GM23248 (cell line): ENCODE data around the gene ZNF8. TPM values are rescaled to one million over a fixed set of nuclear protein-coding genes. Genes with fewer than 3 reads are reported as not detected.

Experiments used
- DNase-seq: peaks from one replicate; pipeline ENCODE4 v3.0.0-alpha.2; 2015
- H2AFZ ChIP-seq: fragments of 200-600 bp; sonication (generic); 2 replicates; pipeline ENCODE4 v1.6.1; 2016; ENCODE audit warnings: antibody characterized with exemption
- H3F3A ChIP-seq: fragments of 200-600 bp; sonication (generic); 2 replicates; pipeline ENCODE4 v1.6.1; 2016; ENCODE audit warnings: mild to moderate bottlenecking, antibody characterized with exemption, mixed run types; ENCODE audit not compliant: insufficient read depth
- H3K27ac ChIP-seq: fragments of 200-600 bp; sonication (generic); 2 replicates; pipeline ENCODE4 v1.5.1; 2016; ENCODE audit warnings: mild to moderate bottlenecking
- H3K27me3 ChIP-seq: fragments of 200-600 bp; sonication (generic); replicated peaks from 2 replicates; pipeline ENCODE4 v1.6.1; 2016; ENCODE audit warnings: mild to moderate bottlenecking; ENCODE audit not compliant: insufficient read depth
- H3K36me3 ChIP-seq: fragments of 200-600 bp; sonication (generic); 2 replicates; pipeline ENCODE4 v1.6.1; 2016; ENCODE audit warnings: low read depth, mild to moderate bottlenecking
- H3K4me1 ChIP-seq: fragments of 200-600 bp; sonication (generic); 2 replicates; pipeline ENCODE4 v1.6.1; 2016; ENCODE audit warnings: mild to moderate bottlenecking; ENCODE audit not compliant: insufficient read depth
- H3K4me2 ChIP-seq: fragments of 200-600 bp; sonication (generic); one replicate; pipeline ENCODE4 v1.6.1; 2016; ENCODE audit warnings: mild to moderate bottlenecking; ENCODE audit not compliant: unreplicated experiment
- H3K4me3 ChIP-seq: fragments of 200-600 bp; sonication (generic); 2 replicates; pipeline ENCODE4 v1.5.1; 2016; ENCODE audit warnings: mild to moderate bottlenecking
- H3K79me2 ChIP-seq: fragments of 200-600 bp; sonication (generic); 2 replicates; pipeline ENCODE4 v1.6.1; 2016; ENCODE audit warnings: mild to moderate bottlenecking; ENCODE audit not compliant: insufficient read depth
- H3K9ac ChIP-seq: fragments of 200-600 bp; sonication (generic); 2 replicates; pipeline ENCODE4 v1.6.1; 2016; ENCODE audit warnings: mild to moderate bottlenecking
- H3K9me2 ChIP-seq: fragments of 200-600 bp; sonication (generic); 2 replicates; pipeline ENCODE4 v1.6.1; 2016; ENCODE audit warnings: mixed run types, mild to moderate bottlenecking, moderate library complexity; ENCODE audit not compliant: insufficient read depth
- H3K9me3 ChIP-seq: fragments of 200-600 bp; sonication (generic); one replicate; pipeline ENCODE4 v1.6.1; 2017; ENCODE audit warnings: low read depth
- H4K20me1 ChIP-seq: fragments of 200-600 bp; sonication (generic); 2 replicates; pipeline ENCODE4 v1.6.0; 2016; ENCODE audit not compliant: insufficient read depth
- EZH2 ChIP-seq: fragments of 200-600 bp; sonication (generic); IDR thresholded peaks from 2 replicates; pipeline ENCODE4 v1.6.1; 2018; ENCODE audit warnings: antibody characterized with exemption, mild to moderate bottlenecking; ENCODE audit not compliant: insufficient read depth, poor library complexity, severe bottlenecking
- EZH2phosphoT487 ChIP-seq: fragments of 200-600 bp; sonication (generic); IDR thresholded peaks from 2 replicates; pipeline ENCODE4 v1.6.1; 2018; ENCODE audit warnings: antibody characterized with exemption, moderate library complexity, mild to moderate bottlenecking, low read depth; ENCODE audit not compliant: insufficient read depth
- WGBS, 2 experiments: methylation state at CpG; one replicate each; pipeline ENCODE4 v1.1.6; 2015 to 2017; ENCODE audit warnings: low lambda C conversion rate in 2 of 2, low coverage in 1 of 2; ENCODE audit errors: missing lambda C conversion rate in 2 of 2; 5-methylcytosine and 5-hydroxymethylcytosine counted together
- in situ Hi-C: fragments of 300-500 bp; cut with MboI; formaldehyde crosslinking; loops from 2 replicates; pipeline ENCODE4 v1.15.0; 2020
- polyA plus RNA-seq: library from polyadenylated mRNA; unstranded; fragments of >200 nt; fragmentation: Nextera tagmentation; extraction: Ambion mirVana; gene quantifications from 2 replicates; pipeline ENCODE4 v1.2.1, GENCODE V29; 2016
- total RNA-seq: library from RNA; depleted of rRNA; stranded (reverse); fragments of >200 nt; shearing (Covaris generic); gene quantifications from 2 replicates; pipeline ENCODE4 v1.2.3, GENCODE V29; 2014

ZNF8 gene
- total and polyA plus RNA-seq, 2 experiments from 2014 or later = 1.1 to 5.7 TPM

GRCh38 chr19:58335630-58336029 is 56.9 kb downstream of the ZNF8 start:
- no peak overlapping the region for H3K4me3 ChIP-seq
- H3F3A ChIP-seq = peaks cover 4% of the 10 kb centered on the region
- no peaks in the 10 kb centered on the region for H3K9me2 ChIP-seq
- DNase-seq = no peak
- no peak for TF ChIP-seq EZH2phosphoT487
- no peak for TF ChIP-seq EZH2
- no peaks in the 10 kb centered on the region for H4K20me1 ChIP-seq
- 0 out of 2 replicates have a peak, but pooled peaks cover 3% of the 10 kb centered on the region for H3K4me1 ChIP-seq
- peaks cover 13% of the 10 kb centered on the region for H3K36me3 ChIP-seq
- in situ Hi-C loops = no loop called here
- H3K79me2 ChIP-seq = peaks cover 22% of the 10 kb centered on the region
- no peaks in the 10 kb centered on the region for H3K27me3 ChIP-seq
- H3K27ac ChIP-seq = no peak overlapping the region
- no peak overlapping the region for H2AFZ ChIP-seq
- H3K4me2 ChIP-seq = no peak overlapping the region
- no peaks in the 10 kb centered on the region for H3K9me3 ChIP-seq
- 73 to 91% methylated on average over 3 of the region's 3 CpGs for WGBS, 2 experiments
- H3K9ac ChIP-seq = no peak overlapping the region

GRCh38 chr19:58336216-58336615 is 57.5 kb downstream of the ZNF8 start:
- H3K79me2 ChIP-seq = peaks cover 28% of the 10 kb centered on the region
- no peak overlapping the region for H2AFZ ChIP-seq
- H3K27me3 ChIP-seq = no peaks in the 10 kb centered on the region
- no peak overlapping the region for H3K4me2 ChIP-seq
- in situ Hi-C loops = no loop called here
- DNase-seq = no peak
- no peaks in the 10 kb centered on the region for H3K9me2 ChIP-seq
- H3F3A ChIP-seq = no peaks in the 10 kb centered on the region
- H3K36me3 ChIP-seq = peaks cover 13% of the 10 kb centered on the region
- H4K20me1 ChIP-seq = no peaks in the 10 kb centered on the region
- no peaks in the 10 kb centered on the region for H3K4me1 ChIP-seq
- H3K9me3 ChIP-seq = no peaks in the 10 kb centered on the region
- no peak overlapping the region for H3K27ac ChIP-seq
- WGBS, 2 experiments = 96 to 100% methylated on average over 1 of the region's 1 CpG
- TF ChIP-seq EZH2 (no peak), EZH2phosphoT487 (no peak)
- no peak overlapping the region for H3K4me3 ChIP-seq
- H3K9ac ChIP-seq = no peak overlapping the region

GRCh38 chr19:58336820-58337219 is 58.1 kb downstream of the ZNF8 start:
- Histone ChIP-seq H4K20me1 (no peaks in the 10 kb centered on the region), H3K4me2 (no peak overlapping the region), H3K4me3 (no peak overlapping the region), H3F3A (no peaks in the 10 kb centered on the region), H2AFZ (no peak overlapping the region), H3K9me3 (no peaks in the 10 kb centered on the region), H3K27ac (no peak overlapping the region), H3K36me3 (peaks cover 13% of the 10 kb centered on the region), H3K79me2 (peaks cover 34% of the 10 kb centered on the region), H3K4me1 (no peaks in the 10 kb centered on the region), H3K27me3 (no peaks in the 10 kb centered on the region), H3K9me2 (no peaks in the 10 kb centered on the region), H3K9ac (no peak overlapping the region)
- WGBS, 2 experiments = 97% methylated on average over 4 of the region's 4 CpGs
- TF ChIP-seq EZH2 = no peak
- TF ChIP-seq EZH2phosphoT487 = no peak
- in situ Hi-C loops = no loop called here
- no peak for DNase-seq

- H3K4me2 ChIP-seq = no peak overlapping the region
- H3K27ac ChIP-seq = no peak overlapping the region
- 89 to 95% methylated on average over 10 to 11 of the region's 11 CpGs for WGBS, 2 experiments
- in situ Hi-C loops = no loop called here
- H3F3A ChIP-seq = no peaks in the 10 kb centered on the region
- no peaks in the 10 kb centered on the region for H3K27me3 ChIP-seq
- H3K4me1 ChIP-seq = no peaks in the 10 kb centered on the region
- DNase-seq = no peak
- H3K9me3 ChIP-seq = no peaks in the 10 kb centered on the region
- no peak overlapping the region for H3K9ac ChIP-seq
- H2AFZ ChIP-seq = no peak overlapping the region
- H3K4me3 ChIP-seq = no peak overlapping the region
- TF ChIP-seq EZH2 = no peak
- peaks cover 13% of the 10 kb centered on the region for H3K36me3 ChIP-seq
- H3K9me2 ChIP-seq = no peaks in the 10 kb centered on the region
- H4K20me1 ChIP-seq = no peaks in the 10 kb centered on the region
- H3K79me2 ChIP-seq = peaks cover 35% of the 10 kb centered on the region
Observed at GRCh38 chr19:58338336-58338735, 59.6 kb downstream of the ZNF8 start.
